HCT116 (cell line): ENCODE measurements around the gene CEACAM19.

Source experiments
- CTCF ChIP-seq, 3 experiments: fragments of 200-600 bp in 1 of 3; sonication (generic) in 1 of 3; IDR thresholded peaks in 2 of 3; conservative IDR thresholded peaks in 1 of 3; 2 replicates each; pipeline ENCODE4 v1.5.1; 2012 to 2017; ENCODE audit warnings: low read depth in 2 of 3, low read length in 2 of 3, antibody characterized with exemption in 1 of 3, borderline replicate concordance in 1 of 3, control low read depth in 1 of 3, mild to moderate bottlenecking in 1 of 3, mixed read lengths in 1 of 3, mixed run types in 1 of 3, moderate library complexity in 1 of 3; ENCODE audit not compliant: insufficient read depth in 1 of 3
- EZH2phosphoT487 ChIP-seq: fragments of 200-600 bp; IDR thresholded peaks from 2 replicates; pipeline ENCODE4 v1.6.1; 2018; ENCODE audit warnings: antibody characterized with exemption, borderline replicate concordance
- POLR2A ChIP-seq: IDR thresholded peaks from 2 replicates; pipeline ENCODE4 v1.7.0; 2011; ENCODE audit warnings: borderline replicate concordance; ENCODE audit not compliant: insufficient read depth, insufficient read length; ENCODE audit errors: extremely low read depth
- REST ChIP-seq: IDR thresholded peaks from 2 replicates; pipeline ENCODE4 v1.6.1; 2012; ENCODE audit warnings: low read depth
- YY1 ChIP-seq: IDR thresholded peaks from 2 replicates; pipeline ENCODE4 v1.6.1; 2011; ENCODE audit warnings: low read length, low read depth, moderate library complexity, mild to moderate bottlenecking; ENCODE audit not compliant: insufficient replicate concordance; ENCODE audit errors: extremely low read depth
- TF ChIP-seq, protein P1 (sequence below): IDR thresholded peaks from 2 replicates; pipeline ENCODE4 v1.6.1; 2012

DNA sequence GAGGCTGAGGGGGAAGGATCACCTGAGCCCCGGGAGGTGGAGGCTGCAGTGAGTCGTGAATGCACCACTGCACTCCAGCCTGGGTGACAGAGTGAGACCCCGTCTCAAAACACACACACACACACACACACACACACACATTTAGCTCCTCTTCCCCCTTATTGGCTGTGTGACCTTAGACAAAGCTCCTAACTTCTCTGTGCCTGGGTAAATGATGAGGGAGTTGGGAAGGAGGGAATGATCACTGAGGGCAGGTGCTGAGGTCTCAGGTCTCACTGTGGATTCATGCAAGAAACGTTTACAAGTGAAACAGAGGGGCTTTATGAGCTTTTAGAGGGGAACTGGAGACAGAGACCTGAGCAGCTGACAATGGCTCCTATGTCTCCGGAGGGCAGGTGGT lies 60.3 kb downstream of the CEACAM19 start:
- TF ChIP-seq EZH2phosphoT487 (no peak), CTCF (IDR thresholded peaks at IDR 0.05 in 2 of 3, conservative IDR thresholded peaks at IDR 0.05 in 1 of 3; ENCODE audit: borderline replicate concordance in 1 of 3, insufficient read depth in 1 of 3, low read depth in 2 of 3, low read length in 2 of 3) (no peak), POLR2A (no peak), REST (no peak), YY1 (no peak)
- TF ChIP-seq, protein P1, sequence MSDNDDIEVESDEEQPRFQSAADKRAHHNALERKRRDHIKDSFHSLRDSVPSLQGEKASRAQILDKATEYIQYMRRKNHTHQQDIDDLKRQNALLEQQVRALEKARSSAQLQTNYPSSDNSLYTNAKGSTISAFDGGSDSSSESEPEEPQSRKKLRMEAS: no peak
